ENCODE results near the gene DIS3L.

- TF ChIP-seq CTCF (IDR thresholded peaks at IDR 0.05) (no peak), POLR2A (IDR thresholded peaks at IDR 0.05) (no peak)
These were observed 17.4 kb downstream of the DIS3L start for GRCh38 chr15:66310786-66311185.
